Stomach (tissue), 9 donors: ENCODE data around the gene KRT85. TPM values are rescaled to one million over a fixed set of nuclear protein-coding genes. Genes with fewer than 3 reads are reported as not detected.

Source experiments
- DNase-seq, 2 donors: peaks; one replicate each; pipeline versions ENCODE4 v3.0.0 to v3.0.0-alpha.2; 2013 to 2019
- H3K27ac ChIP-seq, 5 donors: fragments of 200-600 bp in 4 of 5; sonication (generic) in 4 of 5; one replicate each; pipeline ENCODE4 v1.5.1; 2013 to 2019; ENCODE audit warnings: mild to moderate bottlenecking in 1 of 5, moderate library complexity in 1 of 5
- H3K27me3 ChIP-seq, 3 donors: fragments of 200-600 bp; sonication (generic); one replicate each; pipeline ENCODE4 v1.5.1; 2017 to 2019; ENCODE audit warnings: mixed run types in 1 of 3
- H3K36me3 ChIP-seq, 4 donors: fragments of 200-600 bp; sonication (generic); 1 replicate in 3 of 4; 2 replicates in 1 of 4; pipeline ENCODE4 v1.5.1; 2016 to 2019
- H3K4me1 ChIP-seq, 4 donors: fragments of 200-600 bp; sonication (generic); one replicate each; pipeline ENCODE4 v1.5.1; 2016 to 2019
- H3K4me3 ChIP-seq, 4 donors: fragments of 200-600 bp; sonication (generic) in 3 of 4; one replicate each; pipeline ENCODE4 v1.5.1; 2016 to 2019; ENCODE audit warnings: mild to moderate bottlenecking in 1 of 4
- H3K9me3 ChIP-seq, 4 donors: fragments of 200-600 bp; sonication (generic); one replicate each; pipeline ENCODE4 v1.5.1; 2016 to 2019
- EP300 ChIP-seq: sonication (generic); formaldehyde crosslinking; IDR thresholded peaks from one replicate; pipeline ENCODE4 v1.6.1; 2017; ENCODE audit warnings: antibody characterized with exemption
- POLR2A ChIP-seq, 4 donors: fragments of 450-650 bp; IDR thresholded peaks; one replicate each; pipeline ENCODE4 v1.6.1; 2016; ENCODE audit warnings: antibody characterized with exemption in 4 of 4, control low read depth in 2 of 4, mild to moderate bottlenecking in 1 of 4, moderate library complexity in 1 of 4
- POLR2AphosphoS5 ChIP-seq, 3 donors: sonication (generic); formaldehyde crosslinking; IDR thresholded peaks; one replicate each; pipeline ENCODE4 v1.6.1; 2016; ENCODE audit warnings: antibody characterized with exemption in 3 of 3
- WGBS, 5 donors: extraction: QIAGEN DNeasy Blood & Tissue Kit in 3 of 5; methylation state at CpG; one replicate each; pipeline versions ENCODE4 v1.1.5 to v1.1.7; 2013 to 2018; 5-methylcytosine and 5-hydroxymethylcytosine counted together
- intact Hi-C: fragments of 100-400 bp; cut with DNase I; formaldehyde crosslinking; loops from one replicate; pipeline ENCODE4 v1.15.1; 2023; ENCODE audit warnings: low total_unique reads
- polyA plus RNA-seq, 3 donors: library from polyadenylated mRNA; stranded (reverse); fragments of 200-250 nt; gene quantifications; one replicate each; pipeline ENCODE4 v1.2.3, GENCODE V29; 2013
- total RNA-seq, 5 donors: library from RNA; depleted of rRNA; stranded (reverse); fragments of >200 nt; gene quantifications; one replicate each; pipeline versions ENCODE4 v1.1.0 to v1.2.3, GENCODE V29; 2014 to 2016
- TF ChIP-seq, protein P1 (sequence below), 7 experiments: fragments of 450-650 bp in 4 of 7; fragments of 200-600 bp in 3 of 7; sonication (generic) in 3 of 7; IDR thresholded peaks; one replicate each; pipeline ENCODE4 v1.5.1; 2016 to 2019; ENCODE audit warnings: antibody characterized with exemption in 7 of 7, control low read depth in 2 of 7, mild to moderate bottlenecking in 1 of 7
- donor health status: healthy with polysubstance abuse.
- donor health status: Bipolar disorder and iron deficiency.
- donor health status: healthy.

KRT85 gene
- total and polyA plus RNA-seq, 8 donors = not detected

DNA sequence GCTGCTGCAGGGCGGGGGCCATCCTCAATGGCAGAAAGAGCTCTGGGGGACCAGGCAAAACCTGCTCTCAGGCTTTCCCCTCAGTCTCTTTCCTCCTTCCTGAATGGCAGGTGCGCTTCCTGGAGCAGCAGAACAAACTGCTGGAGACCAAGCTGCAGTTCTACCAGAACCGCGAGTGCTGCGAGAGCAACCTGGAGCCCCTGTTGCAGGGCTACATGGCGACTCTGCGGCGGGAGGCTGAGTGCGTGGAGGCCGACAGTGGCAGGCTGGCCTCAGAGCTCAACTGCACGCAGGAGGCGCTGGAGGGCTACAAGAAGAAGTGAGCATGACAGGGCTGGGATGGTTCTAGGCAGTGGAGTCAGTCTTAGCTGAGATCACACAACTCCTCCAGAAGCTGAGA is 23.2 kb downstream of the KRT85 start:
- WGBS, 5 donors = 93 to 97% (median 94%) methylated on average over 10 to 12 of the region's 12 CpGs
- Histone ChIP-seq H3K27me3 (no peaks in the 10 kb centered on the region), H3K27ac (no peak overlapping the region)

DNA sequence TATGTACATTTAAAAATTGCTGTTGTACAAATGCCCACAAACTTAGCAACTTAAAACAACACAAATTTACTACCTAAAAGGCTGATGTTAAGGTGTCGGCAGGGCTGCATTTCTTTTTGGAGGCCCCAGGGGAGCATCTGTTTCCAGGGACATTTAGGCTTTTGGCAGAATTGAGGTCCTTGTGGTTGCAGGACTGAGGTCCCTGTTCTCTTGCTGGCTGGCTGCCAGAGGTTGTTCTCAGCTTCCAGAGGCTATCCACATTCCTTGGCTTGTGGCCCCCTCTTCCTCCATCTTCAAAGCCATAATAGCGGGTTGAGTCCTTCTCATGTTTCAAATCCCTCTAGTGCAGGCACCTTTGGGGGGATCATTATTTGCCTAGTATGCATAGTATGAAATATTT is 23.7 kb downstream of the KRT85 start:
- 76 to 98% (median 96%) methylated on average over 2 of the region's 2 CpGs for WGBS, 5 donors
- no peak for DNase-seq
- Histone ChIP-seq H3K36me3 (no peaks in the 10 kb centered on the region), H3K9me3 (peaks cover 4 to 11% (median 9%) of the 10 kb centered on the region in 4 donors), H3K4me3 (no peak overlapping the region), H3K4me1 (peaks cover 17 to 40% (median 29%) of the 10 kb centered on the region in 4 donors), H3K27me3 (no peaks in the 10 kb centered on the region), H3K27ac (no peak overlapping the region)
- intact Hi-C loops = no loop called here
- TF ChIP-seq POLR2A (IDR thresholded peaks at IDR 0.05) (no peak), EP300 (no peak), POLR2AphosphoS5 (IDR thresholded peaks at IDR 0.05) (no peak)
- TF ChIP-seq, protein P1, sequence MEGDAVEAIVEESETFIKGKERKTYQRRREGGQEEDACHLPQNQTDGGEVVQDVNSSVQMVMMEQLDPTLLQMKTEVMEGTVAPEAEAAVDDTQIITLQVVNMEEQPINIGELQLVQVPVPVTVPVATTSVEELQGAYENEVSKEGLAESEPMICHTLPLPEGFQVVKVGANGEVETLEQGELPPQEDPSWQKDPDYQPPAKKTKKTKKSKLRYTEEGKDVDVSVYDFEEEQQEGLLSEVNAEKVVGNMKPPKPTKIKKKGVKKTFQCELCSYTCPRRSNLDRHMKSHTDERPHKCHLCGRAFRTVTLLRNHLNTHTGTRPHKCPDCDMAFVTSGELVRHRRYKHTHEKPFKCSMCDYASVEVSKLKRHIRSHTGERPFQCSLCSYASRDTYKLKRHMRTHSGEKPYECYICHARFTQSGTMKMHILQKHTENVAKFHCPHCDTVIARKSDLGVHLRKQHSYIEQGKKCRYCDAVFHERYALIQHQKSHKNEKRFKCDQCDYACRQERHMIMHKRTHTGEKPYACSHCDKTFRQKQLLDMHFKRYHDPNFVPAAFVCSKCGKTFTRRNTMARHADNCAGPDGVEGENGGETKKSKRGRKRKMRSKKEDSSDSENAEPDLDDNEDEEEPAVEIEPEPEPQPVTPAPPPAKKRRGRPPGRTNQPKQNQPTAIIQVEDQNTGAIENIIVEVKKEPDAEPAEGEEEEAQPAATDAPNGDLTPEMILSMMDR (IDR thresholded peaks at IDR 0.05) = no peak

More for the DNA sequence above, 23.2 kb downstream of the KRT85 start:
- intact Hi-C loops = no loop called here
- Histone ChIP-seq H3K9me3 (peaks cover 4 to 11% (median 9%) of the 10 kb centered on the region in 4 donors), H3K4me3 (no peak overlapping the region), H3K4me1 (peaks cover 21 to 46% (median 34%) of the 10 kb centered on the region in 4 donors), H3K36me3 (no peaks in the 10 kb centered on the region)
- peak in 1 of 2 donors; percentile 20 for DNase-seq
- TF ChIP-seq POLR2AphosphoS5 (IDR thresholded peaks at IDR 0.05) (no peak), EP300 (no peak), POLR2A (IDR thresholded peaks at IDR 0.05) (no peak)
- TF ChIP-seq, protein P1 (IDR thresholded peaks at IDR 0.05) = no peak

DNA sequence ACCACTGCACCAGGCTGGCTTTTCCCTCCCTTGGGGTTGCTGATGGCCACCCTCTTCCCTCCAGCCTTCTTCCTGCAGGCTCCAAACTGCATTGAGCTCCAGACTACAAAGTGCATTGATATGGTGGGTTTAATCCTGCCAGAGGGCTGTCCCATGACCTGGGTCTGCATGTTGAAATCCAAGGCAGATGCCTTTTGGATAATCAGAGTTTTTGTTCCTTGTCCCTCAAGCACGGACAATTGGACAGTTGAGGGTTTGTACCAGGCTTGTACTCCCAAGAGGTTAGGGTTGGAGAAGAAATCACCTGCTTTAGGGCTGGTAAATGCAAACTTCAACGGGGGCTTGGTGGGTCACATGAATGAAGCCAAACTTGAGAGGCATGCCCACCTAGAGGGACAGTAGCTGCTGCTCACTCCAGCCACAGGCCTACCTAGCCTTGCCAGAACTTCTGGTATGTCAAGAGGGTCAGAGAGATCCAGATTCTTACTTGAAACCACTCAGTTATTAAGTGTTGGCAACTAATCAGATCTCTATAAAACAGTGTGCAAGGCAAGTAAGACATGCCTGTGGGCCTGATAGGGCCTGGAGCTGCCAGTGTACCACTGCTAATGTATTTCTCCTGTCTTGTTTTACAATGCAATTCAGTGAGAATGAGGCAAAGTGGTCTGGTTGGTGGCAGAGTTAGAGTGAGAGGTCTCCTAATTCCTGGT is 24.3 kb downstream of the KRT85 start:
- Histone ChIP-seq H3K27ac (no peak overlapping the region), H3K36me3 (no peaks in the 10 kb centered on the region), H3K9me3 (peaks cover 4 to 11% (median 9%) of the 10 kb centered on the region in 4 donors), H3K4me1 (peaks cover 17 to 35% (median 26%) of the 10 kb centered on the region in 4 donors), H3K4me3 (no peak overlapping the region), H3K27me3 (no peaks in the 10 kb centered on the region)
- 81 to 94% (median 89%) methylated on average over 1 to 2 of the region's 2 CpGs for WGBS, 5 donors
- intact Hi-C loops = no loop called here
- no peak for DNase-seq
- TF ChIP-seq, protein P1 (IDR thresholded peaks at IDR 0.05) = no peak
- TF ChIP-seq POLR2AphosphoS5 (IDR thresholded peaks at IDR 0.05) = no peak
- TF ChIP-seq POLR2A (IDR thresholded peaks at IDR 0.05) = no peak
- TF ChIP-seq EP300 = no peak

DNA sequence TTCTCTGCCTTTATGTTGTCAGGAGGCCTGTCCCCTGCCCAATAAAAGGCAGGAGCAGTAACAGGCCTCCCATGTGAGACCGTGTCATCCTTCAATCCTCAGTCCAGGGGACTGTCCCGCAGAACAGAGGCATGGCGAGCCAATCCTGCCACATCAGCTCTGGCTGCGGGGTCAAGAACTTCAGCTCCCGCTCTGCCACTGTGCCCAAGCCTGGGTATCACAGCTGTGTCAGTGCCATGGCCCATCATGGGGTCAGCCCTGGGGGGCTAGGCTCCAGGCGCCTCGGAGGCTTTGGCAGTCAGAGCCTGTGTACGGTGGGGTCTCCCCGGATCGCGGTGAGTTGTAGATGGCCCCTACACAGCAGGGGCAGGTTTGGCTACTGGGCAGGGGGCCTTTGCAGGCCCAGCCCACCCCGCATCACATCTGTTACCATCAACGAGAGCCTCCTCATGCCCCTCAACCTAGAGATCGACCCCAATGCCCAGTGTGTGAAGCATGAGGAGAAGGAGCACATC is 26.2 kb downstream of the KRT85 start:
- H3K4me1 ChIP-seq = peaks cover 3 to 17% (median 14%) of the 10 kb centered on the region in 4 donors
- no peak for DNase-seq
- no peaks in the 10 kb centered on the region for H3K36me3 ChIP-seq
- TF ChIP-seq, protein P1 (IDR thresholded peaks at IDR 0.05) = no peak
- TF ChIP-seq POLR2AphosphoS5 (IDR thresholded peaks at IDR 0.05) (no peak), EP300 (no peak), POLR2A (IDR thresholded peaks at IDR 0.05) (no peak)
- intact Hi-C loops = no loop called here
- H3K4me3 ChIP-seq = no peak overlapping the region
- H3K9me3 ChIP-seq = peaks cover 4 to 18% (median 13%) of the 10 kb centered on the region in 4 donors
- no peaks in the 10 kb centered on the region for H3K27me3 ChIP-seq
- 94 to 96% (median 94%) methylated on average over 4 to 14 of the region's 14 CpGs for WGBS, 5 donors
- H3K27ac ChIP-seq = no peak overlapping the region
